Sigmoid colon (tissue), 7 donors: Measurements from ENCODE around the gene MRPL24. TPM values are rescaled to one million over a fixed set of nuclear protein-coding genes. Genes with fewer than 3 reads are reported as not detected.

ENCODE experiments used
- DNase-seq: peaks from one replicate; pipeline ENCODE4 v3.0.0-alpha.2; 2019
- H3K27ac ChIP-seq, 4 donors: fragments of 200-600 bp; sonication (generic); one replicate each; pipeline ENCODE4 v1.5.1; 2016 to 2019; ENCODE audit warnings: mild to moderate bottlenecking in 1 of 4
- H3K27me3 ChIP-seq, 3 donors: fragments of 200-600 bp; sonication (generic); one replicate each; pipeline ENCODE4 v1.5.1; 2019; ENCODE audit warnings: mild to moderate bottlenecking in 1 of 3
- H3K36me3 ChIP-seq, 4 donors: fragments of 200-600 bp; sonication (generic); one replicate each; pipeline ENCODE4 v1.5.1; 2016 to 2019
- H3K4me1 ChIP-seq, 4 donors: fragments of 200-600 bp; sonication (generic); one replicate each; pipeline ENCODE4 v1.5.1; 2017 to 2019
- H3K4me3 ChIP-seq, 4 donors: fragments of 200-600 bp; sonication (generic); one replicate each; pipeline ENCODE4 v1.5.1; 2017 to 2019; ENCODE audit warnings: mild to moderate bottlenecking in 2 of 4, moderate library complexity in 1 of 4
- H3K9me3 ChIP-seq, 4 donors: fragments of 200-600 bp in 3 of 4; sonication (generic) in 3 of 4; one replicate each; pipeline versions ENCODE4 v1.5.1 to v1.6.1; 2013 to 2019
- CTCF ChIP-seq, 4 experiments: fragments of 450-650 bp in 3 of 4; fragments of 200-600 bp in 1 of 4; IDR thresholded peaks; one replicate each; pipeline ENCODE4 v1.5.1; 2016 to 2019; ENCODE audit warnings: antibody characterized with exemption in 4 of 4, mild to moderate bottlenecking in 3 of 4, moderate library complexity in 2 of 4
- EP300 ChIP-seq, 4 donors: sonication (generic); formaldehyde crosslinking; IDR thresholded peaks; one replicate each; pipeline ENCODE4 v1.6.1; 2017; ENCODE audit warnings: antibody characterized with exemption in 4 of 4
- POLR2A ChIP-seq, 2 donors: fragments of 450-650 bp; IDR thresholded peaks; one replicate each; pipeline ENCODE4 v1.6.1; 2016; ENCODE audit warnings: antibody characterized with exemption in 2 of 2, mild to moderate bottlenecking in 2 of 2, moderate library complexity in 2 of 2
- POLR2AphosphoS5 ChIP-seq, 4 donors: sonication (generic); formaldehyde crosslinking; IDR thresholded peaks; one replicate each; pipeline ENCODE4 v1.6.1; 2017; ENCODE audit warnings: antibody characterized with exemption in 4 of 4
- WGBS, 2 donors: extraction: QIAGEN DNeasy Blood & Tissue Kit; methylation state at CpG; one replicate each; pipeline ENCODE4 v1.1.7; 2013; 5-methylcytosine and 5-hydroxymethylcytosine counted together
- intact Hi-C: fragments of 100-400 bp; cut with DNase I; formaldehyde crosslinking; loops from one replicate; pipeline ENCODE4 v1.15.1; 2023
- polyA plus RNA-seq, 3 donors: library from polyadenylated mRNA; stranded (reverse); fragments of 200-250 nt; gene quantifications; one replicate each; pipeline ENCODE4 v1.2.3, GENCODE V29; 2013
- total RNA-seq, 4 donors: library from RNA; depleted of rRNA; stranded (reverse); fragments of >200 nt; gene quantifications; one replicate each; pipeline ENCODE4 v1.1.0, GENCODE V29; 2016
- donor health status: healthy with polysubstance abuse.
- donor health status: Bipolar disorder and iron deficiency.
- donor health status: healthy.

Gene MRPL24
- total and polyA plus RNA-seq, 7 donors: 53.0 to 81.1 (median 68.5) TPM

GRCh38 chr1:156785458-156785857 is 44.6 kb upstream of the MRPL24 start:
- Histone ChIP-seq H3K4me1 (peaks cover 0 to 10% (median 3%) of the 10 kb centered on the region in 4 donors), H3K27ac (no peak overlapping the region), H3K27me3 (no peaks in the 10 kb centered on the region), H3K36me3 (peaks cover 8 to 89% (median 27%) of the 10 kb centered on the region in 4 donors), H3K4me3 (no peak overlapping the region), H3K9me3 (no peaks in the 10 kb centered on the region)
- WGBS, 2 donors: 93 to 97% methylated on average over 6 of the region's 6 CpGs
- TF ChIP-seq POLR2A (IDR thresholded peaks at IDR 0.05): no peak
- no peak for TF ChIP-seq POLR2AphosphoS5 (IDR thresholded peaks at IDR 0.05)
- no peak for TF ChIP-seq EP300 (IDR thresholded peaks at IDR 0.05)
- no peak for TF ChIP-seq CTCF (IDR thresholded peaks at IDR 0.05)
- intact Hi-C loops: no loop called here
- no peak for DNase-seq

GRCh38 chr1:156781585-156782186 is 40.8 kb upstream of the MRPL24 start:
- no peak overlapping the region for H3K27ac ChIP-seq
- no peaks in the 10 kb centered on the region for H3K9me3 ChIP-seq
- H3K4me3 ChIP-seq: no peak overlapping the region
- H3K4me1 ChIP-seq: peaks cover 0 to 22% (median 18%) of the 10 kb centered on the region in 4 donors
- TF ChIP-seq POLR2AphosphoS5 (IDR thresholded peaks at IDR 0.05) (no peak), POLR2A (IDR thresholded peaks at IDR 0.05) (no peak), EP300 (IDR thresholded peaks at IDR 0.05) (no peak), CTCF (IDR thresholded peaks at IDR 0.05) (no peak)
- no peaks in the 10 kb centered on the region for H3K27me3 ChIP-seq
- peak; percentile 47 for DNase-seq
- peaks cover 0 to 54% (median 19%) of the 10 kb centered on the region in 4 donors for H3K36me3 ChIP-seq
- intact Hi-C loops: no loop called here

DNA sequence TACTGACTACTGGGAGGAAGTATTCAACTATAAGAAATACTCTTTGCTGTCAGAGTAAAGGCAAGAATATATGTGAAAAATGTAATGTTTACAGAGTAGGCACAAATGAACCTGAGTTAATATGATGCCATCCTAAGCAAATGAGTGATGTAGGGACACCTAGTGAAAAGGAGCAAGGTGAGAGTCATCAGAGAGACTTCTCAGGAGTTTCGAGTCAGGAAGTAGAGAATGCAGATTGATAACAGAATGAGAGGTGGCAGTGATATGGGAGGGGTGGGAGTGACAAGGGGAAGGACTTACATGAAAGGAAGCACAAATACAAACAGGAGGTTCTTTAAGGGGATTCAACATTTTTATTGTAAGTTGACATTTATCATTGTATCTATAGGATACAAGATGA is 36.7 kb upstream of the MRPL24 start:
- H3K27ac ChIP-seq: no peak overlapping the region
- WGBS, 2 donors: 31 to 59% methylated on average over 1 of the region's 1 CpG
- H3K4me3 ChIP-seq: no peak overlapping the region
- H3K4me1 ChIP-seq: peaks cover 0 to 46% (median 39%) of the 10 kb centered on the region in 4 donors
- DNase-seq: no peak
- H3K27me3 ChIP-seq: no peaks in the 10 kb centered on the region
- no peak for TF ChIP-seq POLR2A (IDR thresholded peaks at IDR 0.05)
- TF ChIP-seq CTCF (IDR thresholded peaks at IDR 0.05): no peak
- TF ChIP-seq POLR2AphosphoS5 (IDR thresholded peaks at IDR 0.05): no peak
- TF ChIP-seq EP300 (IDR thresholded peaks at IDR 0.05): no peak
- no peaks in the 10 kb centered on the region for H3K9me3 ChIP-seq
- peaks cover 0 to 18% (median under 1%) of the 10 kb centered on the region in 4 donors for H3K36me3 ChIP-seq
- intact Hi-C loops: no loop called here

DNA sequence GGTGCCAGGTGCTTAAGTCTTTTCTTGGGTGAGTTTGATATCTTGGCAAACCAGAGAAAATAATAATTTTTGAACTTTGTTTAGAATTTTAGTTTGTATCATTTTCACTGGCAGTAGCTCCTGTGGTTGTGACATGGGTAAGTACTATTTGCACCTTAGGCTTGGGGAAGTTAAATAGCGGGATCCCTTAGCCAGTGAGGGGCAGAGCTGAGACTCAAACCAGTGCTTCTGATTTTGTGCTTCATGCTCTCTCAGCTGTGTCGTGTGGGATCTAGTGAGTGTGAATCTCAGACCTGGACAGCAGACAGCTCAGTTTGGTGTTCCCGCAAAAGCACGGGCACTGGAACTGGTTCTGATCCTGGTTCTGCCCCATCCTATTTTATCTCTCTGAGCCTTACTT is 36.1 kb upstream of the MRPL24 start:
- Histone ChIP-seq H3K4me3 (no peak overlapping the region), H3K27me3 (no peaks in the 10 kb centered on the region), H3K9me3 (no peaks in the 10 kb centered on the region), H3K36me3 (peaks cover 0 to 11% (median 0%) of the 10 kb centered on the region in 4 donors), H3K27ac (no peak overlapping the region), H3K4me1 (peaks cover 0 to 51% (median 43%) of the 10 kb centered on the region in 4 donors)
- WGBS, 2 donors: 74 to 82% methylated on average over 4 of the region's 4 CpGs
- TF ChIP-seq POLR2AphosphoS5 (IDR thresholded peaks at IDR 0.05) (no peak), POLR2A (IDR thresholded peaks at IDR 0.05) (no peak), EP300 (IDR thresholded peaks at IDR 0.05) (no peak), CTCF (IDR thresholded peaks at IDR 0.05) (no peak)
- intact Hi-C loops: no loop called here
- no peak for DNase-seq

DNA sequence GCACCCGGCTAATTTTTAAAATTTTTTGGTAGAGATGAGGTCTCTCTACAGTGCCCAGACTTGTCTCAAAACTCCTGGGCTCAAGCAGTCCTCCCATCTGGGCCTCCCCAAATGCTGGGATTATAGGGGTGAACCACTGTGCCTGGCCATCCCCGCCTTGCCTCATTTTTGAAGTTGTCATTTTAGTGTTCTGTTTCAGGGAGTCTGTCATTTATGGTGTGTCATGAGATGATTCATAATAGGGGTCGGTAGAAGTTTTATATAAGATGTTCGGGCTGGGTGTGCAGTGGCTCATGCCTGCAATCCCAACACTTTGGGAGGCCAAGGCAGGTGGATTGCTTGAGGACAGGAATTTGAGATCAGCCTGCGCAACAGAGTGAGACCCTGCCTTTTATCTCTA is 34.9 kb upstream of the MRPL24 start:
- WGBS, 2 donors: 78 to 83% methylated on average over 5 of the region's 5 CpGs
- H3K9me3 ChIP-seq: no peaks in the 10 kb centered on the region
- H3K4me1 ChIP-seq: peaks cover 0 to 59% (median 46%) of the 10 kb centered on the region in 4 donors
- no peak overlapping the region for H3K27ac ChIP-seq
- peaks cover 0 to 13% (median under 1%) of the 10 kb centered on the region in 4 donors for H3K36me3 ChIP-seq
- H3K27me3 ChIP-seq: no peaks in the 10 kb centered on the region
- TF ChIP-seq POLR2A (IDR thresholded peaks at IDR 0.05): no peak
- no peak for TF ChIP-seq CTCF (IDR thresholded peaks at IDR 0.05)
- no peak overlapping the region for H3K4me3 ChIP-seq
- intact Hi-C loops: no loop called here
- DNase-seq: no peak
